Upper lobe of left lung (tissue), 6 donors: ENCODE data around the gene ESYT2. TPM values are rescaled to one million over a fixed set of nuclear protein-coding genes. Genes with fewer than 3 reads are reported as not detected.

Experiments
- ATAC-seq, 2 donors: fragments of 200-7000 bp; cut with Tn5 transposase; one replicate each; pipeline ENCODE4 v1.9.1; 2022; ENCODE audit warnings: mild to moderate bottlenecking in 2 of 2, moderate library complexity in 2 of 2; ENCODE audit not compliant: low FRiP score in 2 of 2
- DNase-seq, 2 donors: peaks; one replicate each; pipeline ENCODE4 v3.0.0-alpha.2; 2019 to 2020
- H3K27ac ChIP-seq, 4 donors: fragments of 200-600 bp; sonication (generic); one replicate each; pipeline ENCODE4 v1.5.1; 2016 to 2019
- H3K27me3 ChIP-seq, 4 donors: fragments of 200-600 bp; sonication (generic); one replicate each; pipeline ENCODE4 v1.5.1; 2017 to 2019
- H3K36me3 ChIP-seq, 4 donors: fragments of 200-600 bp; sonication (generic); one replicate each; pipeline ENCODE4 v1.5.1; 2016 to 2019
- H3K4me1 ChIP-seq, 4 donors: fragments of 200-600 bp; sonication (generic); one replicate each; pipeline ENCODE4 v1.5.1; 2018 to 2019
- H3K4me3 ChIP-seq, 4 donors: fragments of 200-600 bp; sonication (generic); one replicate each; pipeline ENCODE4 v1.5.1; 2017 to 2019; ENCODE audit warnings: mild to moderate bottlenecking in 2 of 4, moderate library complexity in 1 of 4
- H3K9me3 ChIP-seq, 4 donors: fragments of 200-600 bp; sonication (generic); one replicate each; pipeline ENCODE4 v1.5.1; 2018 to 2019
- EP300 ChIP-seq, 4 donors: sonication (generic); formaldehyde crosslinking; IDR thresholded peaks; one replicate each; pipeline ENCODE4 v1.5.1; 2017; ENCODE audit warnings: antibody characterized with exemption in 4 of 4, control low read depth in 2 of 4
- POLR2A ChIP-seq, 4 donors: fragments of 450-650 bp; IDR thresholded peaks; one replicate each; pipeline ENCODE4 v1.5.1; 2016 to 2017; ENCODE audit warnings: antibody characterized with exemption in 4 of 4, mild to moderate bottlenecking in 2 of 4
- POLR2AphosphoS5 ChIP-seq, 2 donors: sonication (generic); formaldehyde crosslinking; IDR thresholded peaks; one replicate each; pipeline ENCODE4 v1.5.1; 2017; ENCODE audit warnings: antibody characterized with exemption in 2 of 2
- WGBS, 2 donors: methylation state at CpG; one replicate each; pipeline ENCODE4 v1.1.5; 2017 to 2018; 5-methylcytosine and 5-hydroxymethylcytosine counted together
- total RNA-seq, 6 donors: library from RNA; depleted of rRNA in 4 of 6; stranded (reverse); fragments of >200 nt in 4 of 6; gene quantifications; one replicate each; pipeline versions ENCODE4 v1.1.0 to v1.2.1, GENCODE V29; 2016 to 2021
- TF ChIP-seq, protein P1 (sequence below), 6 experiments: fragments of 450-650 bp in 4 of 6; fragments of 200-600 bp in 2 of 6; sonication (generic) in 2 of 6; IDR thresholded peaks; one replicate each; pipeline ENCODE4 v1.5.1; 2016 to 2019; ENCODE audit warnings: antibody characterized with exemption in 6 of 6
- donor health status: DM: no; HTN: no; CAD: no; lungs with moderate emphysema.
- donor health status: DM: no; HTN: yes; CAD: no; lungs with severe emphysema.

ESYT2 gene
- total RNA-seq, 6 donors from 2014 or later, result 60.7 to 115 (median 74.7) TPM

DNA sequence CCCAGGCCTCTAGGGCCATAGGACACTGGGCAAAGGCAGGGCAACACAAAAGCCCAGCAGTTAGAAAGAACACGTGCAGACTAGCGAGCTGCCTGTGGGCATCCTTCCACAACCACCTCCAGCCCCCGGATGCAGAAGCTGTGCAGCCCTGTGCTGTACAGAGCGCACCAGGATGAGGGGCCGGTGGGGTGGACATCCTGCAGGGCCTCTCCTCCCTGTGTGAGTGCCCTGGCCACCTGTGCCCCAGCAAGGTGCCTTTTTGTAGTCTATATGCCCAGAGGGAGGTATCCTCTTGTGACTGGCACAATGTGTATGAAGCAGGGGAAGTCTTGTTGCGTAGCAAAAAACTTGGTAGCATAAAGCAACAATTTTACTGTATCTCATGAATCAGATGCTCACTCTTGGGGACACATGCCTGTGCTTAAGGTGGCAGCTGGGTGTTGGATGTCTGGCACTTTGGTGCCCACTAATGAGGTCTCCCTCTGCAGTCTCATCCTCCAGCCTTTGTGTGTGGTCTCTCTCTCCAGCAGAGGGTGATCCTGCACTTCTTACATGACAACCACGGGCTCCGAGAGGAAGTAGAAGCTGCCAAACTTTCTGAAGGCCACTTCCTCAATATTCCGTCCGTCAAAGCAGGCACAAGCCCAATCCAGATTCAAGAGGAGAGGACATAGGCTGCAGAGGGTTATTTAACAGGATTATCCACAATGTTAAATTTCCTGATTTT is 133.4 kb downstream of the ESYT2 start:
- 41 to 54% methylated on average over 7 to 10 of the region's 10 CpGs for WGBS, 2 donors
- Histone ChIP-seq H3K27ac (peak overlapping the region in 3 of 4 donors; percentile 11 to 60 (median 40)), H3K9me3 (no peaks in the 10 kb centered on the region), H3K4me1 (peaks cover 4 to 7% (median 6%) of the 10 kb centered on the region in 4 donors), H3K4me3 (no peak overlapping the region), H3K36me3 (no peaks in the 10 kb centered on the region), H3K27me3 (no peaks in the 10 kb centered on the region)
- TF ChIP-seq EP300 (IDR thresholded peaks at IDR 0.05) (no peak), POLR2A (IDR thresholded peaks at IDR 0.05) (no peak), POLR2AphosphoS5 (IDR thresholded peaks at IDR 0.05) (peak in 1 of 2 donors; percentile 46)
- TF ChIP-seq, protein P1, sequence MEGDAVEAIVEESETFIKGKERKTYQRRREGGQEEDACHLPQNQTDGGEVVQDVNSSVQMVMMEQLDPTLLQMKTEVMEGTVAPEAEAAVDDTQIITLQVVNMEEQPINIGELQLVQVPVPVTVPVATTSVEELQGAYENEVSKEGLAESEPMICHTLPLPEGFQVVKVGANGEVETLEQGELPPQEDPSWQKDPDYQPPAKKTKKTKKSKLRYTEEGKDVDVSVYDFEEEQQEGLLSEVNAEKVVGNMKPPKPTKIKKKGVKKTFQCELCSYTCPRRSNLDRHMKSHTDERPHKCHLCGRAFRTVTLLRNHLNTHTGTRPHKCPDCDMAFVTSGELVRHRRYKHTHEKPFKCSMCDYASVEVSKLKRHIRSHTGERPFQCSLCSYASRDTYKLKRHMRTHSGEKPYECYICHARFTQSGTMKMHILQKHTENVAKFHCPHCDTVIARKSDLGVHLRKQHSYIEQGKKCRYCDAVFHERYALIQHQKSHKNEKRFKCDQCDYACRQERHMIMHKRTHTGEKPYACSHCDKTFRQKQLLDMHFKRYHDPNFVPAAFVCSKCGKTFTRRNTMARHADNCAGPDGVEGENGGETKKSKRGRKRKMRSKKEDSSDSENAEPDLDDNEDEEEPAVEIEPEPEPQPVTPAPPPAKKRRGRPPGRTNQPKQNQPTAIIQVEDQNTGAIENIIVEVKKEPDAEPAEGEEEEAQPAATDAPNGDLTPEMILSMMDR (IDR thresholded peaks at IDR 0.05), result peak; percentile 46 to 73 (median 60)
- DNase-seq, result peak; percentile 26 to 82
- ATAC-seq, result peak; percentile 82 to 95

DNA sequence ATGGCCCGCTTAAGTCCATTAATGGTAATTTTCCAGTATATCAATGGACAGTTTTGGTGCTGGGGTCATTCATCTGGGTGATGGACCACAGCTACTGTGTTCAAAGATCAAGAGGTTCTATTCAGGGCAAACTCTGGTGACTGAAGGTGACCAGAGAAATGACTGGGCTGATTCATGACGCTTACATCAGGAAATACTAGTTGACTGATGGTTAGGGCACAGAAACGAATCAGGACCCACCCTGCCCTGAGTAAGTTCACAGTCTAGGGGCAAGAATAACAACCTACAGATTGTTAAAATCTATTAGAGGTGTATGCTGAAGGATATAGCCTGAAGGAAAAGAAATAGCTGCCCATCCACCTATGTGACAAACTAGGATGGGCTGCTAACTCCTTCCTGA is 134.3 kb downstream of the ESYT2 start:
- TF ChIP-seq, protein P1 (IDR thresholded peaks at IDR 0.05), result no peak
- TF ChIP-seq POLR2A (IDR thresholded peaks at IDR 0.05) (no peak), POLR2AphosphoS5 (IDR thresholded peaks at IDR 0.05) (no peak), EP300 (IDR thresholded peaks at IDR 0.05) (no peak)
- DNase-seq (no peak), ATAC-seq (no peak)
- Histone ChIP-seq H3K27me3 (no peaks in the 10 kb centered on the region), H3K4me3 (no peak overlapping the region), H3K4me1 (peaks cover 4 to 7% (median 6%) of the 10 kb centered on the region in 4 donors), H3K9me3 (no peaks in the 10 kb centered on the region), H3K27ac (no peak overlapping the region), H3K36me3 (peaks cover 0 to 4% (median 0%) of the 10 kb centered on the region in 4 donors)
- 64 to 73% methylated on average over 3 of the region's 3 CpGs for WGBS, 2 donors

DNA sequence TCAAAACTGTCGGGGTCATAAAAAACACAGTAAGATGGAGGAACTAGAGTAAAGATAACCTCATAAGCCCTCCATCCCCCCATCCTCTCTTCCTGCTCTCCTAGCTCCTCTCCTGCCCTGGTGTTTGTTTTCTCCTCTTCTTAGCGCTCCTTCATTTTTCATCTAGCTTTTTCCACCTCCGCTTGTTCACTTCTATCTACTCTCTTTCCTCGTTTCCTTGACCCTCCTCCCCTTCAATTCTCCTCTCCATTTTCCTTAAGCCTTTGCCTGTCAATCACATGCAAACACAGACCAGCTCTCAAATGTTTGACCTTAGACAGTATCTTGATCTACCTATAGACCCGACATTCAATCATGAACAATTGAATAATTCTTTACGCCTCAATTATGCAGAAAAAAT is 134.7 kb downstream of the ESYT2 start:
- TF ChIP-seq, protein P1 (IDR thresholded peaks at IDR 0.05), result no peak
- TF ChIP-seq EP300 (IDR thresholded peaks at IDR 0.05), result no peak
- TF ChIP-seq POLR2A (IDR thresholded peaks at IDR 0.05), result no peak
- TF ChIP-seq POLR2AphosphoS5 (IDR thresholded peaks at IDR 0.05), result no peak
- Histone ChIP-seq H3K4me1 (peaks cover 4 to 7% (median 6%) of the 10 kb centered on the region in 4 donors), H3K9me3 (no peaks in the 10 kb centered on the region), H3K36me3 (peaks cover 0 to 5% (median 0%) of the 10 kb centered on the region in 4 donors), H3K27ac (no peak overlapping the region), H3K27me3 (no peaks in the 10 kb centered on the region), H3K4me3 (no peak overlapping the region)
- ATAC-seq (no peak), DNase-seq (no peak)
- WGBS, 2 donors, result 93 to 94% methylated on average over 6 of the region's 6 CpGs

- no peaks in the 10 kb centered on the region for H3K9me3 ChIP-seq
- no peak overlapping the region for H3K4me3 ChIP-seq
- H3K27ac ChIP-seq, result no peak overlapping the region
- WGBS, 2 donors, result 95% methylated on average over 2 of the region's 2 CpGs
- ATAC-seq (no peak), DNase-seq (no peak)
- TF ChIP-seq EP300 (IDR thresholded peaks at IDR 0.05) (no peak), POLR2A (IDR thresholded peaks at IDR 0.05) (no peak), POLR2AphosphoS5 (IDR thresholded peaks at IDR 0.05) (no peak)
- TF ChIP-seq, protein P1 (IDR thresholded peaks at IDR 0.05), result no peak
- H3K27me3 ChIP-seq, result no peaks in the 10 kb centered on the region
- H3K36me3 ChIP-seq, result peaks cover 0 to 26% (median 15%) of the 10 kb centered on the region in 4 donors
- H3K4me1 ChIP-seq, result no peaks in the 10 kb centered on the region
Observed at GRCh38 chr7:158689488-158689887, 139.8 kb downstream of the ESYT2 start.
